LNCAP (cell line): ENCODE results near the gene SNX12.

Experiments used
- CTCF ChIP-seq: fragments of 450-650 bp; IDR thresholded peaks from 2 replicates; pipeline ENCODE4 v1.5.1; 2017; ENCODE audit warnings: mild to moderate bottlenecking

Gene SNX12

GRCh38 chrX:71068044-71068918 lies at the start of gene SNX12:
Gene SNX12 (minus strand): TSS chrX:71068334. CDS start chrX:71068306, 28 bp downstream.
- no peak for TF ChIP-seq CTCF

- TF ChIP-seq CTCF = no peak
Measured at GRCh38 chrX:71117358-71117757, 49.2 kb upstream of the SNX12 start.

- TF ChIP-seq CTCF = no peak
Measured at GRCh38 chrX:71111921-71112431, 43.8 kb upstream of the SNX12 start.

GRCh38 chrX:71111141-71111843 lies 43.2 kb upstream of the SNX12 start, which contains the start of gene IL2RG:
Gene IL2RG (minus strand): TSS chrX:71111577. CDS start chrX:71111539, 38 bp downstream.
- TF ChIP-seq CTCF = no peak

GRCh38 chrX:71109051-71109450 lies 40.9 kb upstream of the SNX12 start:
- no peak for TF ChIP-seq CTCF

- TF ChIP-seq CTCF = no peak
Measured at GRCh38 chrX:71107762-71108360, 39.7 kb upstream of the SNX12 start.

GRCh38 chrX:71107245-71107644 lies 39.1 kb upstream of the SNX12 start:
- no peak for TF ChIP-seq CTCF
